ENCODE results near the gene PLEKHO2.

DNA sequence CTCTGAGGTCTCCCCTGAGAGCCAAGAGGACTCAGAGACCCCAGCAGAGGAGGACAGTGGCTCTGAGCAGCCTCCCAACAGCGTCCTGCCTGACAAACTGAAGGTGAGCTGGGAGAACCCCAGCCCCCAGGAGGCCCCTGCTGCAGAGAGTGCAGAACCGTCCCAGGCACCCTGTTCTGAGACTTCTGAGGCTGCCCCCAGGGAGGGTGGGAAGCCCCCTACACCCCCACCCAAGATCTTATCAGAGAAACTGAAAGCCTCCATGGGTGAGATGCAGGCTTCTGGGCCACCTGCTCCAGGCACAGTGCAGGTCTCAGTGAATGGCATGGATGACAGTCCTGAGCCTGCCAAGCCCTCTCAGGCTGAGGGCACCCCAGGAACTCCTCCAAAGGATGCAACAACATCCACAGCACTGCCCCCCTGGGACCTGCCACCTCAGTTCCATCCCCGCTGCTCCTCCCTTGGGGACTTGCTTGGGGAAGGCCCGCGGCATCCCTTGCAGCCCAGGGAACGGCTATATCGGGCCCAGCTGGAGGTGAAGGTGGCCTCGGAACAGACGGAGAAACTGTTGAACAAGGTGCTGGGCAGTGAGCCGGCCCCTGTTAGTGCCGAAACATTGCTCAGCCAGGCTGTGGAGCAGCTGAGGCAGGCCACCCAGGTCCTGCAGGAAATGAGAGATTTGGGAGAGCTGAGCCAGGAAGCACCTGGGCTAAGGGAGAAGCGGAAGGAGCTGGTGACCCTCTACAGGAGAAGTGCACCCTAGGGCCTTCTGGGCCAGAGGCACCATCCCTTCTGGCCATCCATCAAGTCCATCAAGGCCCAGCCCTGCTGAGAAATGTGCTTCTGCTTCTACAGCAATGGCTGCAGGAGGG, 23.6 kb downstream of the PLEKHO2 start:
- TF ChIP-seq, protein P1, sequence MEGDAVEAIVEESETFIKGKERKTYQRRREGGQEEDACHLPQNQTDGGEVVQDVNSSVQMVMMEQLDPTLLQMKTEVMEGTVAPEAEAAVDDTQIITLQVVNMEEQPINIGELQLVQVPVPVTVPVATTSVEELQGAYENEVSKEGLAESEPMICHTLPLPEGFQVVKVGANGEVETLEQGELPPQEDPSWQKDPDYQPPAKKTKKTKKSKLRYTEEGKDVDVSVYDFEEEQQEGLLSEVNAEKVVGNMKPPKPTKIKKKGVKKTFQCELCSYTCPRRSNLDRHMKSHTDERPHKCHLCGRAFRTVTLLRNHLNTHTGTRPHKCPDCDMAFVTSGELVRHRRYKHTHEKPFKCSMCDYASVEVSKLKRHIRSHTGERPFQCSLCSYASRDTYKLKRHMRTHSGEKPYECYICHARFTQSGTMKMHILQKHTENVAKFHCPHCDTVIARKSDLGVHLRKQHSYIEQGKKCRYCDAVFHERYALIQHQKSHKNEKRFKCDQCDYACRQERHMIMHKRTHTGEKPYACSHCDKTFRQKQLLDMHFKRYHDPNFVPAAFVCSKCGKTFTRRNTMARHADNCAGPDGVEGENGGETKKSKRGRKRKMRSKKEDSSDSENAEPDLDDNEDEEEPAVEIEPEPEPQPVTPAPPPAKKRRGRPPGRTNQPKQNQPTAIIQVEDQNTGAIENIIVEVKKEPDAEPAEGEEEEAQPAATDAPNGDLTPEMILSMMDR (IDR thresholded peaks at IDR 0.05; ENCODE audit: low read depth, low read length): no peak
- no peak for TF ChIP-seq EZH2phosphoT487 (IDR thresholded peaks at IDR 0.05; ENCODE audit: low read depth)
